ENCODE results near the gene ZDHHC14.
A peak's percentile ranks its signal among the peaks of the same experiment; 100 is the strongest.
"Not testable (repeated sequence)": the region's sequence is repeated elsewhere in the genome, so short reads cannot be mapped to it uniquely, and the experiment has no call there.

Gene ZDHHC14
- 2.9 to 4.4 reads per million in 2 donors for total RNA-seq

- DNase-seq: peak; percentile 80
Observed at GRCh38 chr6:157380779-157381561, at the start of gene ZDHHC14. Gene ZDHHC14 (plus strand): TSS chr6:157381190.

DNA sequence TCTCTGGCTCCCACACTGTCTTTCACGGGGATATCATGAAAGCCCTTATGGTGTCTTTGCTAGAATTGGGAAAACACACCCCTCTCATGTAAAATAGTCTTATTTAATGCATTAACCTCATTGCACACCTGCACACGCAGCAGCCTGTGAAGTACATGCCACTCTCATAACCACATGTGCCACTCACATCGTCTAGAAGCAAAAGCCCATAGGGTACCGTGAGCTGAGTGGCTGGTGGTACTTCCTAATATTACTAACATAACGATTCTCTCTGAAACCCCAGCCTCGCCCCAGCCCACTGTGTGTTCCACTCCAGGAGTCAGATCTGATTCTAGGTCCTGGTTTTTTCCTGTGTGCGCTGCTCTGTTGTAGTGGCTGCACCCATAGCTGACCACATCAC lies 48.2 kb upstream of the ZDHHC14 start:
- DNase-seq: no peak

- no peak for DNase-seq
Observed at GRCh38 chr6:157333537-157333936, 47.5 kb upstream of the ZDHHC14 start.

GRCh38 chr6:157333956-157334355 lies 47.0 kb upstream of the ZDHHC14 start:
- no peak for DNase-seq

- DNase-seq: no peak
Observed at GRCh38 chr6:157335829-157336228, 45.2 kb upstream of the ZDHHC14 start.

- DNase-seq: not testable (repeated sequence)
Observed at GRCh38 chr6:157337276-157337675, 43.7 kb upstream of the ZDHHC14 start.

DNA sequence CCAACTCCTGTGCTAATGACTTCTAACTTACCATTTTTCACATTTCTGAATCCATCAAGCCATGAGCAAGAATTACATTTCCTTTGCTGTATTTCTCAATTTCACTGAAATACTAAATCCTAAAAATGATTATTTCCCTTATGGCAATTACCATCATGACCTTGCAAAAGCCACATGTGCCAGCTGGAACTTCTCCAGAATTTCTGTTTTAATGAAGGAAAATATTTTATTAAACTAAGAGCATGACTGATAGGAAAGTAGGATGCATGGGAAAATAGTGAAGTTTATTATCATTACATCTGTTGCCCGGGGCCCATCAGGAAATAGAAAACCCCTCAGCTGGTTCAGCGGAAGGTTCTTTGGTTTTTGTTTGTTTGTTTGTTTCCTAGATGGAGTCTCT lies 43.2 kb upstream of the ZDHHC14 start:
- no peak for DNase-seq

DNA sequence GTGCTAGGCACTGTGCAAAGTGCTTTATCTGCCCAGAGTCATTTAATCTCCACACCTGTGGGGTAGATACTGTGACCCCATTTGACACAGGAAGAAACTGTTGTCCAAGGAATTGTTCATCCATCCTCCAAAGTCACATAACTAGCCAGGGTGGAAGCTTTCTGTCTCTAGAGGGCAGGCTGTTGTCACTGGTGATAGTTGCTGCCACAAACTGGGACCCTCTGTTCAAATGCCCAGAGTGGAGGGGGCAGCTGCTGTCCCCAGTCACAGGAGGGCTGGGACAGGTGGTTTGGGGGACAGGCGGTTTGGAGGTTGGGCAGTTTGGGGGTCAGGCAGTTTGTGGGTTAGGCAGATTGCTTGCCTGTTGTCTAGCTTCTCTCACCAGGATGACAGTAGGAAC lies 41.6 kb upstream of the ZDHHC14 start:
- no peak for DNase-seq

GRCh38 chr6:157343732-157344131 lies 37.3 kb upstream of the ZDHHC14 start:
- DNase-seq: no peak

- DNase-seq: no peak
Observed at GRCh38 chr6:157346373-157346772, 34.6 kb upstream of the ZDHHC14 start.

DNA sequence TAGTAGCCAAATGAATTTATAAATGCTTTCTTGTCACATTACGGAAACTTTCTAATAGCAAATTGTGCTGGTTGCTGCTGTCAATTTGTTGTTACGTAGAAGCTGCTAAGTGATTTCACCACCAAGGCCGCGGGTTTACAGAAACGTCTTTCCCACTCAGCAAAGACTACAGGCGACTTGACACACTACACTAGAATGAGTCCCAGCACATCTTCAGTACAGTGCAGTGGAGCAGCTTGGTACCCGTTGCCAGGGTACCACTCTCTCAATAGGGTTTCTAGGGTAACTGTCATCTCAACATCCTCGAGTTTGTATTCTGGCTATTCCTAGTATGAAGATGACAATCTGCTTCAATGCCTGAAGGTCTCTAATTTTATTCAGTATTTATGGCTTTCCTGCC lies 22.7 kb upstream of the ZDHHC14 start:
- DNase-seq: no peak

GRCh38 chr6:157361886-157362285 lies 19.1 kb upstream of the ZDHHC14 start:
- DNase-seq: no peak

DNA sequence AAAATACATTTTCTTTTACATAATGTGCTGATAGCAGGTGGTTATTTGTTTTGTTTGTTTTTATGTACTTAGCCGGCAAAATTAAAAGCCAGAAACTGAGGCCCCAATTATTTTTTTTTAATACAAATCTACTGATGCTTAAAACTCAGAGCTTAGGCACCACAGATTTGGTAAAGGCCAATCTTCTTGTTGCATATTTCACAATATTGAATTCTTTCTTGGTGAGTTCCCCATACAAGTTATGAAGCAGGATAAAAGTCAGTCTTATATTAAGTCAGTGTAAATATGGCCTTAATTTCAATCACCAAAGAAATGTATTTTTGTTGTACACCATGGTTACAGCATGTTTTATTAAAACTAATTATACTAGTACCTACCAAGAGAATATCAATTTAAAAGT lies 16.3 kb upstream of the ZDHHC14 start:
- DNase-seq: no peak

DNA sequence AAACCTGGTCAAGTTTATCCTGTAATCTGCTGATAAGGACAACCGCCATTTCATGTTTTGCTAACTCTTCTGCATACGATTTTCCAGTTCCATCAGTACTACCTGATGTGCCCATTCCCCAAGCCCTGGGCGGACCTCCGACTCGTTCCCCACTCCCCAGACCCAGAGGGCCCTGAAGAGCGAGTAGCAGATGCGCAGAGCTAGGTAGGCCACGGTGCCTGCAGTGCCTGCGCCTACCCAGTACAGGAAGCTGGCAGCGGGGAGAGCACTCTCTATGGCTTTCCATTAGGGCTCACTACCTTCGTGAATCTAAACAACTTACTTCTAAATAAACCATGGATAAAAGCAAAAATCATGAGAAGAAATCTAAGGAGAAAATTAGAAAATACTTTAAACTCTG lies 14.3 kb upstream of the ZDHHC14 start:
- no peak for DNase-seq

- no peak for DNase-seq
Observed at GRCh38 chr6:157368359-157369049, 12.5 kb upstream of the ZDHHC14 start.

- DNase-seq: no peak
Observed at GRCh38 chr6:157370755-157371154, 10.2 kb upstream of the ZDHHC14 start.

GRCh38 chr6:157372501-157373280 lies 8.3 kb upstream of the ZDHHC14 start:
- DNase-seq: no peak

- DNase-seq: no peak
Observed at GRCh38 chr6:157374889-157375443, 6.0 kb upstream of the ZDHHC14 start.

DNA sequence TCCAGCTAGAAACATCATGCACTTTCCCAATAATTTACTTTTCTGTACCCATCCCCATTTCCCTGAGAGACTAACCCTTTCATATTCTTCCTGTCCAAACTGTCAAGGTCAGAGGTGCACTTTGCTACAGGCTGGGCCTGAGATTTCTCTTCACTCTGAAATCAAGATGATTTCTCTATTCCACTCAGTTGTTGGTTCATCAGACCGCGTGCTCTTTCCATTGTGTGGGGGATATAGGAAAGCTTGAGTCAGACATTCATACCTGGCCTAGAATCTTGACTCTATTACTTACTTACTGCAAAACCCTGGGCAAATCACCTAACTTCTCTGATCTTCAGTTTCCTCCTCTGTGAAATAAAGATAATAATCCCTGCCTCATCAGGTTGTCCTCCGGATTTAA lies 4.7 kb upstream of the ZDHHC14 start:
- DNase-seq: no peak

DNA sequence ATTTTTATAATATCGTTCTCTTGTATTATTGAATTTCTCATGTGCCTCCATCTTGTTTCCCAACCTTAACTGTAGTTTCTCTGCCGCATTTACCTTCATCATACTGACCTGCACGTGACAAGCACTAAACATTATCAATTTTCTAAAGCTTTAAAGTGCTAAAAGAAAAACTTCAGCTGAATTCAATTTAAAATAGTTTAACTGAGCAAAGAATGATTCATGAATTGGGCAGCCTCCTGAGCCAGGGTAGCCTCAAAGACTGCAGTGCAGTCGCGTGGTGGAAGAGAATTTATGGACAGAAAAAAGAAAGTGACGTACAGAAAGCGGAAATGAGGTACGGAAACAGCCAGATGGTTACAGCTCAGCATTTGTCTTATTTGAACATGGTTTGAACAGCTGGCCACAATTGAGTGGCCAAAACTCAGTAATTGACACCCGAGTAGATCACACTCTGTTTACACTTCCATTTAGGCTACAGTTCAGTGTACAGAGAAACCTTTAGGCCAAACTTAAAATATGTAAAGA lies 4.2 kb upstream of the ZDHHC14 start:
- no peak for DNase-seq

- peak; percentile 49 for DNase-seq
Observed at GRCh38 chr6:157379656-157380457, 1.1 kb upstream of the ZDHHC14 start.

DNA sequence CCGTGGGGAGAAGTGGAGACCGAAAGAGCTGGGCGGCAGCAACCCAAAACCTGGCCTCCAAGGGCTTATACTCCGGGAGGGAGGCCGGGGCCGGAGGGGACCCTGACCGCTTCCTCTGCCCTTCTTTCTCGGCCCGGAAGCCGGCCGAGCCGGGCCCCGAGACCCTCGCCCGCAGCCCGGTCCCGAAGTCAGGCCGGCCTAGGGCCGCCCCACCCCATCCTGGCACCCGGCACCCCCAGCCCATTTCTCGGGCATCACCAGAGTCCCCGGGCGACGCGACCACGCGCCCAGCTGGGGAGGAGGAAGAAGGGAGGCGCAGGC lies 572 bp upstream of the ZDHHC14 start:
- DNase-seq: no peak

Measured in activated gamma-delta T cell (primary cell).